T-cell (primary cell): ENCODE measurements around the gene AGPAT4. TPM values are rescaled to one million over a fixed set of nuclear protein-coding genes. Genes with fewer than 3 reads are reported as not detected.

ENCODE experiments used
- ATAC-seq, 4 experiments: fragments of 200-7000 bp in 3 of 4; fragments of 150-1000 bp in 1 of 4; cut with Tn5 transposase; replicated peaks in 1 of 4; 1 replicate in 3 of 4; 2 replicates in 1 of 4; pipeline ENCODE4 v1.10.0; 2021; ENCODE audit warnings: moderate library complexity in 3 of 4, mild to moderate bottlenecking in 2 of 4, moderate number of reproducible peaks in 1 of 4
- CTCF ChIA-PET, 2 donors: fragments of 300-600 bp; sonication (Branson Sonifier 250); formaldehyde crosslinking; loops; one replicate each; lab custom pipeline; 2022; ENCODE audit warnings: antibody characterized with exemption in 2 of 2; lab: Charles Lee
- POLR2A ChIA-PET, 2 donors: fragments of 300-600 bp; sonication (Branson Sonifier 250); formaldehyde crosslinking; loops; one replicate each; lab custom pipeline; 2022; ENCODE audit warnings: antibody characterized with exemption in 2 of 2; lab: Charles Lee
- DNase-seq, 35 experiments: peaks; one replicate each; pipeline versions ENCODE4 v3.0.0 to v3.0.0-alpha.2; 2013 to 2023
- H3K27ac ChIP-seq: one replicate; pipeline ENCODE4 v1.5.1; 2013; ENCODE audit warnings: low read length
- H3K27me3 ChIP-seq, 2 experiments: replicated peaks in 1 of 2; 1 replicate in 1 of 2; 2 replicates in 1 of 2; pipeline versions ENCODE4 v1.6.1 to v1.7.0; 2013; ENCODE audit warnings: low read length in 1 of 2, mixed read lengths in 1 of 2; ENCODE audit not compliant: control insufficient read depth in 2 of 2, insufficient read depth in 2 of 2; ENCODE audit errors: extremely low read depth in 1 of 2
- H3K36me3 ChIP-seq, 2 donors: 1 replicate in 1 of 2; 2 replicates in 1 of 2; pipeline versions ENCODE4 v1.6.1 to v1.7.0; 2013; ENCODE audit warnings: low read length in 1 of 2; ENCODE audit not compliant: control insufficient read depth in 2 of 2, insufficient read depth in 1 of 2; ENCODE audit errors: extremely low read depth in 1 of 2
- H3K4me1 ChIP-seq, 2 experiments: 1 replicate in 1 of 2; 2 replicates in 1 of 2; pipeline versions ENCODE4 v1.6.1 to v1.7.0; 2013; ENCODE audit warnings: low read length in 2 of 2, mixed read lengths in 1 of 2; ENCODE audit not compliant: insufficient read depth in 2 of 2, control insufficient read depth in 1 of 2; ENCODE audit errors: extremely low read depth in 1 of 2
- H3K4me3 ChIP-seq, 2 donors: 1 replicate in 1 of 2; 2 replicates in 1 of 2; pipeline versions ENCODE4 v1.5.1 to v1.7.0; 2013; ENCODE audit warnings: mild to moderate bottlenecking in 2 of 2, low read length in 1 of 2, moderate library complexity in 1 of 2; ENCODE audit not compliant: control insufficient read depth in 1 of 2; ENCODE audit errors: extremely low read depth in 1 of 2
- H3K9me3 ChIP-seq: 2 replicates; pipeline ENCODE4 v1.7.0; 2013
- H3K27ac Mint-ChIP-seq, 2 donors: one replicate each; pipeline ENCODE4 v1.8.0; 2020 to 2021; ENCODE audit warnings: mild to moderate bottlenecking in 2 of 2, mixed read lengths in 2 of 2
- H3K27me3 Mint-ChIP-seq, 2 donors: one replicate each; pipeline ENCODE4 v1.8.0; 2021 to 2022; ENCODE audit warnings: mixed read lengths in 2 of 2
- H3K36me3 Mint-ChIP-seq: one replicate; pipeline ENCODE4 v1.8.0; 2021; ENCODE audit warnings: mixed read lengths
- H3K4me1 Mint-ChIP-seq, 3 donors: one replicate each; pipeline ENCODE4 v1.8.0; 2020 to 2022; ENCODE audit warnings: mixed read lengths in 3 of 3, mild to moderate bottlenecking in 1 of 3
- H3K4me3 Mint-ChIP-seq, 3 donors: one replicate each; pipeline ENCODE4 v1.8.0; 2020 to 2022; ENCODE audit warnings: mild to moderate bottlenecking in 3 of 3, mixed read lengths in 3 of 3, moderate library complexity in 3 of 3
- H3K9me3 Mint-ChIP-seq, 3 donors: one replicate each; pipeline ENCODE4 v1.8.0; 2020 to 2022; ENCODE audit warnings: mixed read lengths in 3 of 3
- WGBS: methylation state at CpG from one replicate; pipeline ENCODE4 v1.1.5; 2013; ENCODE audit warnings: missing lambda C conversion rate; ENCODE audit not compliant: insufficient coverage; 5-methylcytosine and 5-hydroxymethylcytosine counted together
- total RNA-seq, 35 experiments: library from RNA in 6 of 35; stranded (reverse) in 6 of 35; fragments of 120-200 nt in 1 of 35; gene quantifications; one replicate each; pipeline versions ENCODE4 v1.2.1 to v1.2.4 and lab custom pipeline; 2013 to 2026

AGPAT4 gene
- total RNA-seq, 5 donors from 2014 or later (not counting 1 experiment from before 2014, with no cell fraction given), result 5.6 to 15.0 (median 6.3) TPM

GRCh38 chr6:161082215-161082614 is 191.6 kb downstream of the AGPAT4 start:
- Histone ChIP-seq H3K27me3 (no peaks in the 10 kb centered on the region), H3K4me1 (peaks cover 0 to 32% of the 10 kb centered on the region in 2 experiments), H3K4me3 (peak overlapping the region in 1 of 2 donors; percentile 2), H3K27ac (peak overlapping the region; percentile 87), H3K36me3 (peaks cover 12 to 62% of the 10 kb centered on the region in 2 donors), H3K9me3 (no peaks in the 10 kb centered on the region)
- ChIA-PET POLR2A (interaction anchor here in 1 of 2 donors (0.5 kb wide), 1 partner anchor 39 kb away, joined by 3 read pairs; no protein-coding TSS in a partner anchor), CTCF (interaction anchor here in 1 of 2 donors (0.6 kb wide), 1 partner anchor 312 kb away, joined by 3 read pairs; no protein-coding TSS in a partner anchor)
- Mint-ChIP-seq H3K4me1 (peaks cover 0 to 23% (median 12%) of the 10 kb centered on the region in 3 donors), H3K36me3 (peaks cover 30% of the 10 kb centered on the region), H3K27me3 (no peaks in the 10 kb centered on the region), H3K9me3 (no peaks in the 10 kb centered on the region), H3K4me3 (no peak overlapping the region), H3K27ac (no peak overlapping the region)
- no peak for DNase-seq
- no peak for ATAC-seq
- 91% methylated on average over 2 of the region's 2 CpGs for WGBS

GRCh38 chr6:161080263-161080970 is 193.4 kb downstream of the AGPAT4 start:
- no peak overlapping the region for H3K27ac Mint-ChIP-seq
- WGBS, result no CpG with 5 or more reads among the region's 12 CpGs
- ATAC-seq (peak in 3 of 4 experiments; percentile 28 to 32 (median 30)), DNase-seq (peak in 8 of 35 experiments; percentile 10 to 54 (median 16))
- Histone ChIP-seq H3K36me3 (peaks cover 12 to 62% of the 10 kb centered on the region in 2 donors), H3K4me3 (peak overlapping the region in 1 of 2 donors; percentile 9), H3K9me3 (no peaks in the 10 kb centered on the region), H3K27me3 (no peaks in the 10 kb centered on the region), H3K27ac (peak overlapping the region; percentile 87), H3K4me1 (peaks cover 2 to 46% of the 10 kb centered on the region in 2 experiments)
- no peaks in the 10 kb centered on the region for H3K27me3 Mint-ChIP-seq
- H3K9me3 Mint-ChIP-seq, result no peaks in the 10 kb centered on the region
- POLR2A ChIA-PET, result interaction anchor here (0.6 to 1.4 kb wide), 4 partner anchors 51 to 1306 kb away, joined by 3 to 4 read pairs (median 4); no protein-coding TSS in a partner anchor
- H3K4me1 Mint-ChIP-seq, result peaks cover 0 to 19% (median 12%) of the 10 kb centered on the region in 3 donors
- H3K36me3 Mint-ChIP-seq, result peaks cover 14% of the 10 kb centered on the region
- H3K4me3 Mint-ChIP-seq, result peak overlapping the region in 2 of 3 donors; percentile 12 to 29
- CTCF ChIA-PET, result no interaction called here
